H1 (cell line): ENCODE measurements around the gene GPR137.

ENCODE experiments used
- CTCF ChIP-seq, 3 experiments: IDR thresholded peaks; 1 replicate in 2 of 3; 2 replicates in 1 of 3; pipeline versions ENCODE4 v1.5.1 to v1.6.1; 2011; ENCODE audit warnings: low read length in 3 of 3, mild to moderate bottlenecking in 3 of 3, inconsistent platforms in 2 of 3, low read depth in 1 of 3, moderate library complexity in 1 of 3; ENCODE audit not compliant: insufficient read depth in 1 of 3; ENCODE audit errors: control extremely low read depth in 1 of 3
- E2F6 ChIP-seq: IDR thresholded peaks from 2 replicates; pipeline ENCODE4 v1.6.1; 2012; ENCODE audit warnings: inconsistent platforms
- EZH2 ChIP-seq: fragments of 200-600 bp; sonication (generic); IDR thresholded peaks from 2 replicates; pipeline ENCODE4 v1.7.1; 2012; ENCODE audit warnings: low read depth, mild to moderate bottlenecking, moderate library complexity, low read length, inconsistent platforms; ENCODE audit not compliant: severe bottlenecking
- MAX ChIP-seq: IDR thresholded peaks from 2 replicates; pipeline ENCODE4 v1.6.1; 2012; ENCODE audit warnings: inconsistent platforms
- POLR2A ChIP-seq, 2 experiments: IDR thresholded peaks; 1 replicate in 1 of 2; 2 replicates in 1 of 2; pipeline ENCODE4 v1.6.1; 2011; ENCODE audit warnings: low read depth in 2 of 2, low read length in 2 of 2, mild to moderate bottlenecking in 2 of 2; ENCODE audit errors: control extremely low read depth in 1 of 2
- RXRA ChIP-seq: IDR thresholded peaks from 2 replicates; pipeline ENCODE4 v1.6.1; 2011; ENCODE audit warnings: low read depth, mild to moderate bottlenecking, low read length, moderate library complexity; ENCODE audit not compliant: insufficient read depth
- SP2 ChIP-seq: IDR thresholded peaks from 2 replicates; pipeline ENCODE4 v1.6.1; 2012; ENCODE audit warnings: mild to moderate bottlenecking, low read length, inconsistent platforms

- TF ChIP-seq EZH2 (no peak), CTCF (IDR thresholded peaks at IDR 0.05; ENCODE audit: control extremely low read depth in 1 of 3, insufficient read depth in 1 of 3, low read depth in 1 of 3, low read length in 3 of 3) (no peak), SP2 (no peak), MAX (no peak), POLR2A (IDR thresholded peaks at IDR 0.05; ENCODE audit: control extremely low read depth in 1 of 2, low read depth in 2 of 2, low read length in 2 of 2) (no peak), E2F6 (no peak), RXRA (no peak)
Observed at GRCh38 chr11:64239662-64240434, 45.8 kb upstream of the GPR137 start.
